ENCODE data around the gene LMO7.

GRCh38 chr13:75652726-75653125, 16.6 kb downstream of the LMO7 start:
- TF ChIP-seq CTCF (IDR thresholded peaks at IDR 0.05; ENCODE audit: control extremely low read depth in 1 of 3, insufficient read depth in 1 of 3, low read depth in 1 of 3, low read length in 3 of 3) (no peak), GTF2F1 (IDR thresholded peaks at IDR 0.05; ENCODE audit: borderline replicate concordance, low read depth, low read length) (no peak)
